Activated naive CD8-positive, alpha-beta T cell treated with anti-CD3 and anti-CD28 coated beads, Interleukin-2, amount 10 ng/mL, durations not matched to agents 7 days and 5 days (primary cell): Measurements from ENCODE around the gene NDUFS7. TPM values are rescaled to one million over a fixed set of nuclear protein-coding genes. Genes with fewer than 3 reads are reported as not detected.

Experiments used
- ATAC-seq: fragments of 150-1000 bp; cut with Tn5 transposase; one replicate; pipeline ENCODE4 v1.10.0; 2021; ENCODE audit warnings: low read depth, moderate library complexity
- POLR2A ChIA-PET: fragments of 350-600 bp; sonication (Branson Sonifier 250); formaldehyde crosslinking; loops from one replicate; lab custom pipeline; 2021; ENCODE audit warnings: antibody characterized with exemption; lab: Charles Lee
- DNase-seq: peaks from one replicate; pipeline ENCODE4 v3.0.0; 2021
- H3K27ac Mint-ChIP-seq: one replicate; pipeline ENCODE4 v1.8.0; 2022; ENCODE audit warnings: mild to moderate bottlenecking, mixed read lengths
- H3K27me3 Mint-ChIP-seq: one replicate; pipeline ENCODE4 v1.8.0; 2022; ENCODE audit warnings: mild to moderate bottlenecking, moderate library complexity, mixed read lengths
- H3K36me3 Mint-ChIP-seq: one replicate; pipeline ENCODE4 v1.8.0; 2021; ENCODE audit warnings: mild to moderate bottlenecking, mixed read lengths
- H3K4me1 Mint-ChIP-seq: one replicate; pipeline ENCODE4 v1.8.0; 2021; ENCODE audit warnings: mixed read lengths
- H3K4me3 Mint-ChIP-seq: one replicate; pipeline ENCODE4 v1.8.0; 2022; ENCODE audit warnings: mild to moderate bottlenecking, moderate library complexity, mixed read lengths
- H3K9me3 Mint-ChIP-seq: one replicate; pipeline ENCODE4 v1.8.0; 2021; ENCODE audit warnings: mixed read lengths
- total RNA-seq, 2 experiments: library from RNA; stranded (reverse); gene quantifications; one replicate each; pipeline ENCODE4 v1.2.3, GENCODE V29; 2021

The NDUFS7 gene
- total RNA-seq, 2 experiments from 2014 or later, result 103 to 106 TPM

DNA sequence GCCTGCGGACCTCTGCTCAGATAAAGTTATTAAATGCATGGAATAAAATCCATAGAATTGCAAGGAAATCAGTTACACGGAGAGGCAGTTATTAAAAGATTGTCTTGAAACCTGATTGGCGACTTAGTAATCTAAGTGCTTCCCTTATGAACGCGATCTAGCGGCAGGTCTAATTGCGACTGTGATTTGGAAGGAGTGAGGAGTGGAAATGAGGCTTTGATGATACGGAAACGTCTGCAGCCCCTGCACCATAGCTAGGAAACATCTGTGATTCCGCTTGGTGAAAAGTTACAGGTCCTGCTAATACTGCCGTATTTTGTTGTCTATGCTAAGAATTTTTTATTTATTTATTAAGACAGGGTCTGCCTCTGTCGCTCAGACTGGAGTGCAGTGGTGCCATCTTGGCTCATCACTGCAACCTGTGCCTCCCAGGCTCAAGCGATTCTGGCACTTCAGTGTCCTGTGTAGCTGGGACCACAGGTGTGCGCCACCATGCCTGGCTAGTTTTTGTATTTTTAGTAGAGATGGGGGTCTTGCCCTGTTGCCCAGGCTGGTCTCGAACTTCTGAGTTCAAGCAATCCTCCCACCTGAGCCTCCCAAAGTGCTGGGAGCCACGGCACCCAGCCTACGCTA is 887 bp downstream of the NDUFS7 start:
- POLR2A ChIA-PET, result no interaction called here
- peak overlapping the region; percentile 64 for H3K27ac Mint-ChIP-seq
- H3K27me3 Mint-ChIP-seq, result peaks cover 2% of the 10 kb centered on the region
- peaks cover 9% of the 10 kb centered on the region for H3K36me3 Mint-ChIP-seq
- ATAC-seq (no peak), DNase-seq (no peak)
- peaks cover 2% of the 10 kb centered on the region for H3K9me3 Mint-ChIP-seq
- H3K4me3 Mint-ChIP-seq, result peak overlapping the region; percentile 83
- H3K4me1 Mint-ChIP-seq, result peaks cover 13% of the 10 kb centered on the region

DNA sequence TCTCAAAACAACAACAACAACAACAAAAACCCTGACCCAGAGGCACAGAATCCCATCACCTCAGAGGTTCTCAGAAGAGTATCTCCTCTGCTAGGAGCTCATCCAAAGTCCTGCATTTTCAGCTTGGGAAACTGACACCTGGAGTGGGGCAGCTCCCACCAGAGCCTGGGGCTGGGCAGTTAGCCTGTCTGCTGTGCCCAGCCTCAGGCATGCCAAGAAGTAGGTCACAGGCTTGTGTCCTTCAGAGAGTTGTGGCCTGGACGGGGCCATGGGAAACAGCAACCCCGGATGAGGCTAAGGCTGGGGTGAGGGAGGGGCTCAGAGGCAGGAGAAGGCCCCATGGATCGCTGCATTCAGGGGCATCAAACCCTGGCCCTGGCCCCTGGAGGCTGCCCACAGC is 2.1 kb downstream of the NDUFS7 start:
- ATAC-seq, result no peak
- DNase-seq, result no peak
- H3K9me3 Mint-ChIP-seq, result peaks cover 2% of the 10 kb centered on the region
- peaks cover 2% of the 10 kb centered on the region for H3K27me3 Mint-ChIP-seq
- POLR2A ChIA-PET, result no interaction called here
- no peak overlapping the region for H3K27ac Mint-ChIP-seq
- peaks cover 13% of the 10 kb centered on the region for H3K4me1 Mint-ChIP-seq
- no peak overlapping the region for H3K4me3 Mint-ChIP-seq
- H3K36me3 Mint-ChIP-seq, result peaks cover 10% of the 10 kb centered on the region

DNA sequence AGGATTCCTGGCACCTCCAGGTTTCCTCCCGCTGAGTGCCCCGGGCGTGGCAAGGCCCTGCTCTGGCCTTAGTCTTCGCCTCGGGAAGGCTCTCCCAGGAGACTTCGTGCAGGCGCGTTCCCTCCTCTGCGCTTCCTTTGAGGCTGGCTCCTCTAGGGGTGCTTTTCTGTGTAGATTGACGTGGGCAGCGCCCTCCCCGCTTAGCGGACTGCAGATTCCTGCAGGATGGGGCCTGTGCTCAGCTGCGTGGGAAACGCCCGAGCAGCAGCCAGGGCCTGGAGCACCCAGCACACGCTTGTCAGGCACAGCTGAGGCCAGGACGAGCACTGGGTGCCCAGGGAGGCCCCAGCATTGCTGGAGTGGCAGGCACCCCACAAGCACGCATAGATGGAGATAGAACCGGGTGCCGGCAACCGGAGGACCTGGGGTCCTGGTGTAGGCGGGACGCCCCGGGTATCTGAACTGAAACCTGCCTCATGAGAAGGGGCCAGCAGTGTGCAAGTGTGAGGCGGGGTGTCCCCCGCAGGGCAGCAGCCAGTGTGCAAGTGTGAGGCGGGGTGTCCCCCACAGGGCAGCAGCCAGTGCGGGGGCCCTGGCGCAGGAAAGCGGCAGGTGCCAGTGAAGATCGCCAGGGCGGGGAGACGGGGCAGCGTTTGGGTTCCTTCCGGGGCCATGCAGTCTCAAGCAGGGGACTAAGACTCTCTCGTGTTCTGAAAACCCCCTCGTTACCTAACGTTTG is 3.4 kb downstream of the NDUFS7 start:
- Mint-ChIP-seq H3K27me3 (peaks cover 2% of the 10 kb centered on the region), H3K36me3 (peaks cover 10% of the 10 kb centered on the region), H3K27ac (no peak overlapping the region), H3K4me1 (peaks cover 13% of the 10 kb centered on the region), H3K4me3 (no peak overlapping the region), H3K9me3 (peaks cover 2% of the 10 kb centered on the region)
- DNase-seq, result no peak
- POLR2A ChIA-PET, result no interaction called here
- no peak for ATAC-seq

DNA sequence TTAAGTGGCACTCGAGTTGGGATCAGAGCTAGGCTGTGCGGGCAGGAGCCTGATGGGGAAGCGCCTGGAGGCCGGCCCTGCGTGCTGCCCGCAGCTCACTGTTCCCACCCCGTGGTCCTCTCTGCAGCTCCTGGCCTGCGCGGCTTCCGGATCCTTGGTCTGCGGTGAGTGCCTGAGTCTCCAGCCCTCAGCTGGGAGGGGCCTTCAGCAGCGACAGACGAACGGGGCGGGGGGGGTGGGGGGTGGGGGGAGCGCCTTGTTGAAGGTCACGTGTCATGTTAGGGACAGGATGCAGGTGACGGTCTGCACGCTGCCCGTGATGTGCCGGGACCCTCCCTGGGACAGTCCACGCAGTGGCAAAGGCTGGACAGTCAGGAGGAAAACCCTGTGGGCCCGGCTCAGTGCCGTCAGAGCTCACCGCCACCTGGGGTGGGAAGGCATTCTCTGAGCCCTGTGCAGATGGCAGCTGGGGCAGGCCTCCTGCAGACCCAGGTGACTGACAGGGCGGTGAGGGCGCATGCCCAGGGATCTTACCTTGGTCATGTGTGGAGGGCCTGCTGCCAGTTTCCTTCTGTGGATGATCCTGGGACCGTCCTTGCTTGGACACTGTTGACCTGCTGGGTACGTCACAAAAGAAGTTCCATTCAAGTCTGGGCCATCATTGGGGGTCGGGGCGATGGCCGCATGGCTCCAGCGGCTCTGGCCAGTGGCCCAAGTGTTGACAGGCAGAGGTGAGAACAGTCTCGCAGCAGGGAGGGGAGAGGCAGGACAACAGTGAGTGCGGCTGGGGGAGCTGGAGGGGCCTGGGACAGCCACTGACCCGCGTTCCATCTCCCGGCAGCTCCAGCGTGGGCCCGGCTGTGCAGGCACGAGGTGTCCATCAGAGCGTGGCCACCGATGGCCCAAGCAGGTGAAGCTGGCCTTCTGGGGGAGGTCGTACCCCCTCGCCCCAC is 4.3 kb downstream of the NDUFS7 start:
- POLR2A ChIA-PET, result no interaction called here
- Mint-ChIP-seq H3K9me3 (peaks cover 2% of the 10 kb centered on the region), H3K4me1 (peaks cover 12% of the 10 kb centered on the region)

DNA sequence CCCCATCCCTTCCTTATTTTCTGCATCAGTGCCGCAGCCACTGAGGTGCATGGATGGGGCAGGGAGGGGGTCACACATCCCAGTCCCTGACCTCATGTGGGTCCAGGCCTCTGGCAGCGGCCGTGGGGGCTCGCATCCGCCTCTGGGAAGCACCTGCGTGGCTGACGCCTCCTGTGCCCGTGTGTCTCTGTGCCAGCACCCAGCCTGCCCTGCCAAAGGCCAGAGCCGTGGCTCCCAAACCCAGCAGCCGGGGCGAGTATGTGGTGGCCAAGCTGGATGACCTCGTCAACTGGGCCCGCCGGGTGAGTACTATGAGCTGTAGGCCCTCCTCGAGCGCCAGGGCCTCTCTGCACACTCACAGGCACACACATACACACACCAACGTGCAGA is 4.9 kb downstream of the NDUFS7 start:
- Mint-ChIP-seq H3K4me3 (no peak overlapping the region), H3K4me1 (peaks cover 5% of the 10 kb centered on the region), H3K27ac (no peak overlapping the region), H3K9me3 (no peaks in the 10 kb centered on the region), H3K36me3 (peaks cover 6% of the 10 kb centered on the region), H3K27me3 (no peaks in the 10 kb centered on the region)
- POLR2A ChIA-PET, result no interaction called here
- ATAC-seq (no peak), DNase-seq (no peak)

More for the DNA sequence above, 4.3 kb downstream of the NDUFS7 start:
- DNase-seq, result no peak
- no peak overlapping the region for H3K27ac Mint-ChIP-seq
- H3K4me3 Mint-ChIP-seq, result no peak overlapping the region
- ATAC-seq, result no peak
- peaks cover 10% of the 10 kb centered on the region for H3K36me3 Mint-ChIP-seq
- H3K27me3 Mint-ChIP-seq, result peaks cover 2% of the 10 kb centered on the region

DNA sequence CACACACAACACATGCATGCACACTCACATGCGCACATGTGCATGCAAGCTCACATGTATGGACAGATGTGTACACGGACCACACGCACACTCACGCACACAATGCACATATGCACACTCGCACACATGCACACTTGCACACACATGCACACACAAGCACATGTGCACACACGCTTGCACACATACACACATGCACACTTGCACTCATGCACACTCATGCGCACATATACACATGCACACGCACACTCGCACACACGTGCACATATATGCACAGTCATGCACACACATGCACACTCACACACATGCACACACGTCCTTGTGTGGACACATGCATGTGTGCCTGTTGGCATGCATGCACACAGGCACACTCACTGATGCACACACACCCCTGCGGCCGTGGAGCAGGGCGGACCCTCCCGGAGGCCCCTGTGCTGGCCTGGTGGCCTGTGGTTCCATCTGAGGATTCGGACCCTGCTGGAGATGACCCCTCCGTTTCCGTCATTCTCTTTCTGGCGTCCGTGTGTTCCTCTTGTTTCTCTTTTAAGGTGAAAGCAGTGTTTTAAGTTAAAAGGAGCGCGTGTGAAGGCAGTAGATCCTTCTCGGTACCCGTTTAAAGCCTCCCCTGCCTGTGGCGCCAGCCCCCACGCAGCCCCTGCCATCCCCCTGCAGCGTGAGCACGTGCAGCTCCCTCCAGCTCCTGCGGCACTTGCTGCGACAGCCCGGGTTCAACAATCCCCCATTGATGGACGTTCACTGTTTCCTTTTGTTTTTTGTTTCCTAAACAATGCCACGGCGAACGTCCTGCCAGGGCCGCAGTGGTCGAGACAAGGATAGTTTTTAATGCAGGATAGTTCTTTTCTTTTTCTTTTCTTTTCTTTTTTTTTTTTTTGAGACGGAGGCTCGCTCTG is 5.6 kb downstream of the NDUFS7 start:
- Mint-ChIP-seq H3K27ac (no peak overlapping the region), H3K9me3 (no peaks in the 10 kb centered on the region), H3K4me3 (no peak overlapping the region), H3K4me1 (peaks cover 5% of the 10 kb centered on the region), H3K36me3 (peaks cover 6% of the 10 kb centered on the region), H3K27me3 (no peaks in the 10 kb centered on the region)
- ATAC-seq (no peak), DNase-seq (no peak)
- POLR2A ChIA-PET, result no interaction called here

DNA sequence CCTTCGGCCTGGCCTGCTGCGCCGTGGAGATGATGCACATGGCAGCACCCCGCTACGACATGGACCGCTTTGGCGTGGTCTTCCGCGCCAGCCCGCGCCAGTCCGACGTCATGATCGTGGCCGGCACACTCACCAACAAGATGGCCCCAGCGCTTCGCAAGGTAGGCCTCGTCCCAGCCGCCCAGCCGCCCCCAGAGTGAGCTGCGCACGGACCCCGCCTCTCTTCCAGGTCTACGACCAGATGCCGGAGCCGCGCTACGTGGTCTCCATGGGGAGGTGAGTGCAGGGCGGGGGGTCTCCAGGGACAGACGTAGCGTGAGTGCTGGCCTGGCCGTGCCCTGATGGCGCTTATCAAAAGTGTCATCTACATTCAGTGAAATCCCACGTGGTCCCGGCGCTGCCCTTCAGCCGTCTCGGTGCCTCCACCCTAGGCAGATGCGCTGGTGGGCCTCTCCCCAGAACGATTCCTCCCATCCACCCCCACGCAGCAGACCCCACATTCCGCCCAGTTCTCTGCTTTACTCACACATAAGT is 7.2 kb downstream of the NDUFS7 start:
- H3K9me3 Mint-ChIP-seq, result no peaks in the 10 kb centered on the region
- H3K36me3 Mint-ChIP-seq, result peaks cover 8% of the 10 kb centered on the region
- no peaks in the 10 kb centered on the region for H3K4me1 Mint-ChIP-seq

DNA sequence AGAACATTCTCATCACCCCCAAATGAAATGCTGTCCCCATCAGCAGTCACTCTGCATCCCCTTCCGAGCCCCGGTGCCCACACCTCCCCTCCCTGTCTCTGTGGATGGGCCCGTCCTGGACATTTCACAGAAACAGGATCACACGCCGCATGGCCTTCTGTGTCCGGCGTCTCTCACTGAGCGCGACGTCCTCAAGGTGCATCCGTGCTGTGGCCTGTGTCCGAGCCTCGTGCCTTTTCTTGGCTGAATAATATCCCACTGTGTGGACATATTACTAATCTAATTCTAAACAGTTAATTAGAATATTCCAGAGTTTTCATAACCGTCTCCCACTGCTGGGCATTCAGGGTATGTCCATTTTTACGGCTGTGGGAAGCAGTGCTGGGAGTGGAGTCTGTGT is 8.7 kb downstream of the NDUFS7 start:
- POLR2A ChIA-PET, result interaction anchor here (0.5 kb wide), 1 partner anchor 16 kb away, joined by 4 read pairs; no protein-coding TSS in a partner anchor
- Mint-ChIP-seq H3K27ac (no peak overlapping the region), H3K9me3 (no peaks in the 10 kb centered on the region), H3K4me3 (no peak overlapping the region), H3K36me3 (peaks cover 8% of the 10 kb centered on the region), H3K27me3 (no peaks in the 10 kb centered on the region), H3K4me1 (peaks cover 2% of the 10 kb centered on the region)
- ATAC-seq, result no peak
- DNase-seq, result no peak

More for the DNA sequence above, 7.2 kb downstream of the NDUFS7 start:
- DNase-seq (no peak), ATAC-seq (no peak)
- Mint-ChIP-seq H3K27ac (no peak overlapping the region), H3K27me3 (no peaks in the 10 kb centered on the region), H3K4me3 (no peak overlapping the region)
- POLR2A ChIA-PET, result no interaction called here

DNA sequence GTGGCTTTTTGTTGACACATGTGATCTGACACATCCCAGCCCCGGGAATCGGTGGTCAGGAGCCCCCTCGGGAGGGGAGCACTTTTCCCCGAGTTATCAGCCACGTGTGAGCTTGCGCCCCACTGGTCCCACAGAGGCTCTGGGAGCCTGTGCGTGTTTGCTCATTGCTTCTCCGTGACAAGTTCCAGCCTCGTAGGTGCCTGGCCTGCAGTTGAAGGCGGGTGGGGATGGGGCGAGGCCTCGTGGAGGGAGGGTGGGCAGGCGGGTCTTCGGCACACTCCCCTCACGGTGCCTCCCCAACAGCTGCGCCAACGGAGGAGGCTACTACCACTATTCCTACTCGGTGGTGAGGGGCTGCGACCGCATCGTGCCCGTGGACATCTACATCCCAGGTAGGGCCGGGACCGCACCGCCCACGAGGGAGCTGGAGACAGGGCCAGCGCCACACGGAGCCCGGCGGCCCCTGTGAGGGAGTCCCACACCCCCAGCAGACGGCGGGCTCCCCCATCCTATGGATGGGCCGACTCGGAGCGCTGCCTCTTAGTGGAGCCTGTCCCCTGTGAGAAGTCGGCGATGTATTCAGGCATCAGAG is 9.3 kb downstream of the NDUFS7 start:
- peaks cover 2% of the 10 kb centered on the region for H3K4me1 Mint-ChIP-seq
- ATAC-seq (no peak), DNase-seq (no peak)
- POLR2A ChIA-PET, result interaction anchor here (0.6 kb wide), 1 partner anchor 37 kb away, joined by 8 read pairs; no protein-coding TSS in a partner anchor
- H3K9me3 Mint-ChIP-seq, result no peaks in the 10 kb centered on the region
- H3K4me3 Mint-ChIP-seq, result no peak overlapping the region
- H3K27me3 Mint-ChIP-seq, result no peaks in the 10 kb centered on the region
- H3K36me3 Mint-ChIP-seq, result peaks cover 8% of the 10 kb centered on the region
- no peak overlapping the region for H3K27ac Mint-ChIP-seq

DNA sequence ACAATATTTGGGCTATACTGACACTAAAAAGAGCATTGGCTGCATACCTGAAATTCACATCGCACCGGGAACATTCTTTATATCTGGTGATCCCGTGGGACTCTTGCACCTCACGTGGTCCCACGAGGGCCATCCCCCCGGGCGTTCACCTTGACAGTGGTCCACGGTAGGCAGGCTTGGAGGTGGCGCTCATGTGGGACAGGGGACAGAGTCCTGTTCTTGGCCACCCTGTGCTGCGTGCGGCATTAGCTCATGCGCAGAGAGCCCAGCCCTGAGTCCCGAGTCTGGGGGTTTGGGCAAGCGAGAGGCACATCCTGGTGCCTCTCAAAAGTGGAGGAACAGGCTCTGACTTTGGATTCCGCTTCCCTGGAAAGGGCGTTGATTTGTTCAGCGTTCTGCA is 10.1 kb downstream of the NDUFS7 start:
- no peak for ATAC-seq
- H3K4me1 Mint-ChIP-seq, result peaks cover 2% of the 10 kb centered on the region
- peaks cover 7% of the 10 kb centered on the region for H3K36me3 Mint-ChIP-seq
- no peaks in the 10 kb centered on the region for H3K9me3 Mint-ChIP-seq
- no peak overlapping the region for H3K4me3 Mint-ChIP-seq
- no peak for DNase-seq
- no peak overlapping the region for H3K27ac Mint-ChIP-seq
- POLR2A ChIA-PET, result interaction anchor here (0.6 to 0.9 kb wide), 3 partner anchors 11 to 317 kb away, joined by 4 to 8 read pairs (median 4); no protein-coding TSS in a partner anchor
- H3K27me3 Mint-ChIP-seq, result no peaks in the 10 kb centered on the region

DNA sequence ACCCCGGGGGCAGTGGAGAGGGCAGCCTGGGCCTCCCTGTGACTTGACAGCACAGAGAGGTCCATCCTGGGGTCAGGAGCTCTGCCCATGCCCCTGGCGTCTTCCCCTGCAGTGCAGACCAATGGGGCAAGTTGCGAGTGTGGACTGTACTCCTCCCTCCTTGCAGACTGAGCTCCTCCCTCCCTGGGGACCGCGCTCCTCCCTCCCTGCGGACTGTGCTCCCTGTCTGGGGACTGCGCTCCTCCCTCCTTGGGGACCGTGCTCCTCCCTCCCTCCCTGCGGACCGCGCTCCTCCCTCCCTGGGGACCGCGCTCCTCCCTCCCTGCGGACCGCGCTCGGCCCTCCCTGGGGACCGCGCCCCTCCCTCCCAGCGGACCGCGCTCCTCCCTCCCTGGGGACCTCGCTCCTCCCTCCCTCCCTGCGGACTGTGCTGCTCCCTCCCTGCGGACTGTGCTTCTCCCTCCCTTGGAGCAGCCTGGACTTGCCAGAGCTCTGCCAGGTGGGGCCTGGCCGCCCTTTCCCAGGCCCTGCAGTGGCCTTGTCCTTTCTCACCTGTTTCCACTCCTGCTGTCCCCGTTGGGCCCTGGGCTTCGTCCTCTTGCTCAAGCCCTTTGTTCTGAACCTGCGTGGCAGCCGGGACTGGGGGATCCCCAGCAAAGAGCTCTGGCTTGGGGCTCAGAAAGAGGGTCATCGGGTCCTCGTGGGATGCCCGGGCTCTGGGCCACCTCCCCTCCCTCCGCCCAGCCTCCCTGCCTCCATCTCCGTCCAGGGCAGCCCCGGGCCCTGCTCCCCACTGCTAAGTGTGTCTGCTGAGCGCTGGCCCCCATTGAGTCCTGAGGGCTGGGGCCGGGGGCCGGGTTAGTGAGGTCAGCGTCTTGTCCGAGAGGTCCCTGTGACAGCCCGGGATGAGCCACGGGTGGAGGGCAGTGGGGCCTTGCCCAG is 10.8 kb downstream of the NDUFS7 start:
- Mint-ChIP-seq H3K4me1 (peaks cover 2% of the 10 kb centered on the region), H3K27ac (no peak overlapping the region), H3K36me3 (peaks cover 4% of the 10 kb centered on the region), H3K4me3 (no peak overlapping the region), H3K27me3 (no peaks in the 10 kb centered on the region), H3K9me3 (no peaks in the 10 kb centered on the region)
- no peak for ATAC-seq
- POLR2A ChIA-PET, result interaction anchor here (0.7 to 0.9 kb wide), 2 partner anchors 11 to 316 kb away, joined by 4 read pairs; no protein-coding TSS in a partner anchor
- DNase-seq, result no peak
